ENCODE data around the gene COX5B.
A peak's percentile ranks its signal among the peaks of the same experiment; 100 is the strongest.

Gene COX5B

DNA sequence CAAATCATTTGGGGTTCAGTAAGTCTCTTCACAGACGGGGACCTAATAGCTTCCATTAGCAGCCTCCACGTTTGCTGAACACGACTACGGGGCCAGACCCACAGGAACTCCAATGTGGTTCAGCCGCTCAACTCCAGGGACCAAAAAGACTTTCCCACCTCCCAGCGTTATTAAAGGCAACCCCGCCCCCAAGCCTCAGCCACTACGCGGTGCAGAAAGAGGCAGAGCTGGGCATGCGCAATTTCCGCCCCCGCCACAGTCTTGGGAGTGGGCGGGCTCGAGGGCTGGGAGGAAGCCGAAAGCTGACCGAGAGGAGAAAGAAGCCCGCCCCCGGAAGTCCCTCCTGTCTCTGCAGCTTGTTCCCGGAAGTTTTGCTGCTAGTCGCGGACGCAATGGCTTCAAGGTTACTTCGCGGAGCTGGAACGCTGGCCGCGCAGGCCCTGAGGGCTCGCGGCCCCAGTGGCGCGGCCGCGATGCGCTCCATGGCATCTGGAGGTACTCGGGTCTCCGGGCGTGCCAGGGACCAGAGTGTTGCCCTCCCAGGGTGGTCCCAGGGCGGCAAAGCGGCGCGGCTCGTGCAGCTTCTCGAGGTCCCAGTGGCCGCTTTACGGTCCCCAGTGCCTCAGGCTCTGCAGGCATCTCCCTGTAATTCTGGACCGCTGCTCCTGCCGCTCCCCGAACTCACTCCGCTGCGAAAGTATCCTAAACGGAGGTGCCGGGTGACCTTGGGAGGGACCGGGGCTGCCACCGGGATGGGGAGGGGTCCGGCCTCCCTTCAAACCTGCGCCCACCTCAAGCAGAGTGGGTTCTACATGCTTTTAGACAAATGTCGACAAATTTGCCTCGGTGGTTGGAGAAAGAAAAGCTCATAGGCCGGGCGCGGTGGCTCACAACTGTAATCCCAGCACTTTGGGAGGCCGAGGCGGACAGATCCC, at the start of gene COX5B (continued):
- TF ChIP-seq, protein P1, sequence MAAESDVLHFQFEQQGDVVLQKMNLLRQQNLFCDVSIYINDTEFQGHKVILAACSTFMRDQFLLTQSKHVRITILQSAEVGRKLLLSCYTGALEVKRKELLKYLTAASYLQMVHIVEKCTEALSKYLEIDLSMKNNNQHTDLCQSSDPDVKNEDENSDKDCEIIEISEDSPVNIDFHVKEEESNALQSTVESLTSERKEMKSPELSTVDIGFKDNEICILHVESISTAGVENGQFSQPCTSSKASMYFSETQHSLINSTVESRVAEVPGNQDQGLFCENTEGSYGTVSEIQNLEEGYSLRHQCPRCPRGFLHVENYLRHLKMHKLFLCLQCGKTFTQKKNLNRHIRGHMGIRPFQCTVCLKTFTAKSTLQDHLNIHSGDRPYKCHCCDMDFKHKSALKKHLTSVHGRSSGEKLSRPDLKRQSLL (tag by site-specific recombination; IDR thresholded peaks at IDR 0.05) = no peak
- no peak for TF ChIP-seq TCF7L2 (IDR thresholded peaks at IDR 0.05; ENCODE audit: borderline replicate concordance, low read depth, low read length)
- TF ChIP-seq, protein P2, sequence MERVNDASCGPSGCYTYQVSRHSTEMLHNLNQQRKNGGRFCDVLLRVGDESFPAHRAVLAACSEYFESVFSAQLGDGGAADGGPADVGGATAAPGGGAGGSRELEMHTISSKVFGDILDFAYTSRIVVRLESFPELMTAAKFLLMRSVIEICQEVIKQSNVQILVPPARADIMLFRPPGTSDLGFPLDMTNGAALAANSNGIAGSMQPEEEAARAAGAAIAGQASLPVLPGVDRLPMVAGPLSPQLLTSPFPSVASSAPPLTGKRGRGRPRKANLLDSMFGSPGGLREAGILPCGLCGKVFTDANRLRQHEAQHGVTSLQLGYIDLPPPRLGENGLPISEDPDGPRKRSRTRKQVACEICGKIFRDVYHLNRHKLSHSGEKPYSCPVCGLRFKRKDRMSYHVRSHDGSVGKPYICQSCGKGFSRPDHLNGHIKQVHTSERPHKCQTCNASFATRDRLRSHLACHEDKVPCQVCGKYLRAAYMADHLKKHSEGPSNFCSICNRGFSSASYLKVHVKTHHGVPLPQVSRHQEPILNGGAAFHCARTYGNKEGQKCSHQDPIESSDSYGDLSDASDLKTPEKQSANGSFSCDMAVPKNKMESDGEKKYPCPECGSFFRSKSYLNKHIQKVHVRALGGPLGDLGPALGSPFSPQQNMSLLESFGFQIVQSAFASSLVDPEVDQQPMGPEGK (tag by site-specific recombination; IDR thresholded peaks at IDR 0.05) = peak; percentile 72
- TF ChIP-seq, protein P3, sequence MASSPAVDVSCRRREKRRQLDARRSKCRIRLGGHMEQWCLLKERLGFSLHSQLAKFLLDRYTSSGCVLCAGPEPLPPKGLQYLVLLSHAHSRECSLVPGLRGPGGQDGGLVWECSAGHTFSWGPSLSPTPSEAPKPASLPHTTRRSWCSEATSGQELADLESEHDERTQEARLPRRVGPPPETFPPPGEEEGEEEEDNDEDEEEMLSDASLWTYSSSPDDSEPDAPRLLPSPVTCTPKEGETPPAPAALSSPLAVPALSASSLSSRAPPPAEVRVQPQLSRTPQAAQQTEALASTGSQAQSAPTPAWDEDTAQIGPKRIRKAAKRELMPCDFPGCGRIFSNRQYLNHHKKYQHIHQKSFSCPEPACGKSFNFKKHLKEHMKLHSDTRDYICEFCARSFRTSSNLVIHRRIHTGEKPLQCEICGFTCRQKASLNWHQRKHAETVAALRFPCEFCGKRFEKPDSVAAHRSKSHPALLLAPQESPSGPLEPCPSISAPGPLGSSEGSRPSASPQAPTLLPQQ (tag by site-specific recombination; IDR thresholded peaks at IDR 0.05) = 0 out of 2 replicates have a peak, but pooled peaks have one; percentile 11
- TF ChIP-seq ZXDB (tag by site-specific recombination; IDR thresholded peaks at IDR 0.05) = 0 out of 2 replicates have a peak, but pooled peaks have one; percentile 31
- TF ChIP-seq FEZF1 (tag by site-specific recombination; IDR thresholded peaks at IDR 0.05) = no peak
- TF ChIP-seq ZNF19 (tag by site-specific recombination; IDR thresholded peaks at IDR 0.05; ENCODE audit: low read depth) = no peak
- TF ChIP-seq ZNF585B (tag by site-specific recombination; IDR thresholded peaks at IDR 0.05) = no peak
- no peak for TF ChIP-seq KLF16 (tag by site-specific recombination; IDR thresholded peaks at IDR 0.05)
- TF ChIP-seq, protein P4, sequence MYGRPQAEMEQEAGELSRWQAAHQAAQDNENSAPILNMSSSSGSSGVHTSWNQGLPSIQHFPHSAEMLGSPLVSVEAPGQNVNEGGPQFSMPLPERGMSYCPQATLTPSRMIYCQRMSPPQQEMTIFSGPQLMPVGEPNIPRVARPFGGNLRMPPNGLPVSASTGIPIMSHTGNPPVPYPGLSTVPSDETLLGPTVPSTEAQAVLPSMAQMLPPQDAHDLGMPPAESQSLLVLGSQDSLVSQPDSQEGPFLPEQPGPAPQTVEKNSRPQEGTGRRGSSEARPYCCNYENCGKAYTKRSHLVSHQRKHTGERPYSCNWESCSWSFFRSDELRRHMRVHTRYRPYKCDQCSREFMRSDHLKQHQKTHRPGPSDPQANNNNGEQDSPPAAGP (tag by site-specific recombination; IDR thresholded peaks at IDR 0.05) = no peak
- TF ChIP-seq ZNF239 (tag by site-specific recombination; IDR thresholded peaks at IDR 0.05) = no peak
- TF ChIP-seq ZSCAN18 (tag by site-specific recombination; IDR thresholded peaks at IDR 0.05) = no peak
- TF ChIP-seq GLIS2 (tag by site-specific recombination; IDR thresholded peaks at IDR 0.05) = peak; percentile 44; the same call in 1 of the 2 replicates
- no peak for TF ChIP-seq ZNF174 (tag by site-specific recombination; IDR thresholded peaks at IDR 0.05)
- peak; percentile 82 for TF ChIP-seq SP3 (tag by site-specific recombination; IDR thresholded peaks at IDR 0.05)
- peak; percentile 76; the same call in 1 of the 2 replicates for TF ChIP-seq ZFHX2 (tag by site-specific recombination; conservative IDR thresholded peaks at IDR 0.05)
- TF ChIP-seq HOXA7 (CRISPR knock-in tag; IDR thresholded peaks at IDR 0.05; ENCODE audit: borderline replicate concordance) = no peak
- TF ChIP-seq ZFP41 (tag by site-specific recombination; IDR thresholded peaks at IDR 0.05; ENCODE audit: borderline replicate concordance) = no peak
- no peak for TF ChIP-seq PRDM6 (tag by site-specific recombination; IDR thresholded peaks at IDR 0.05)
- TF ChIP-seq ZNF830 (tag by site-specific recombination; IDR thresholded peaks at IDR 0.05; ENCODE audit: low read depth) = no peak
- no peak for TF ChIP-seq REST (tag by site-specific recombination; IDR thresholded peaks at IDR 0.05)
- 0 out of 2 replicates have a peak, but pooled peaks have one; percentile 29 for TF ChIP-seq ZNF24 (tag by site-specific recombination; IDR thresholded peaks at IDR 0.05)
- no peak for TF ChIP-seq ZNF248 (tag by site-specific recombination; IDR thresholded peaks at IDR 0.05)
- TF ChIP-seq ZNF146 (tag by site-specific recombination; IDR thresholded peaks at IDR 0.05) = no peak
- TF ChIP-seq ZNF747 (tag by site-specific recombination; IDR thresholded peaks at IDR 0.05) = no peak
- TF ChIP-seq ZNF580 (tag by site-specific recombination; IDR thresholded peaks at IDR 0.05) = no peak
